Nephron (organoid): ENCODE results near the gene TTBK1.

Experiments used
- H3K27ac Mint-ChIP-seq, 3 experiments: 2 replicates each; pipeline ENCODE4 v1.8.0; 2020; ENCODE audit warnings: mixed read lengths in 3 of 3, mild to moderate bottlenecking in 2 of 3, moderate library complexity in 1 of 3
- H3K27me3 Mint-ChIP-seq: 2 replicates; pipeline ENCODE4 v1.8.0; 2021; ENCODE audit warnings: low read depth, mild to moderate bottlenecking, moderate library complexity, mixed read lengths
- H3K36me3 Mint-ChIP-seq: 2 replicates; pipeline ENCODE4 v1.8.0; 2020; ENCODE audit warnings: low read depth, mixed read lengths
- H3K4me1 Mint-ChIP-seq: 2 replicates; pipeline ENCODE4 v1.8.0; 2020; ENCODE audit warnings: mixed read lengths
- H3K4me3 Mint-ChIP-seq, 3 experiments: 2 replicates each; pipeline ENCODE4 v1.8.0; 2020; ENCODE audit warnings: mild to moderate bottlenecking in 3 of 3, mixed read lengths in 3 of 3, moderate library complexity in 2 of 3
- H3K9me3 Mint-ChIP-seq: 2 replicates; pipeline ENCODE4 v1.8.0; 2020; ENCODE audit warnings: mixed read lengths
- TF ChIP-seq, protein P1 (sequence below), 3 experiments: fragments of 200-600 bp; sonication (generic); IDR thresholded peaks; one replicate each; pipeline ENCODE4 v1.5.0; 2021; ENCODE audit warnings: antibody characterized with exemption in 3 of 3; ENCODE audit not compliant: unreplicated experiment in 3 of 3

TTBK1 gene

DNA sequence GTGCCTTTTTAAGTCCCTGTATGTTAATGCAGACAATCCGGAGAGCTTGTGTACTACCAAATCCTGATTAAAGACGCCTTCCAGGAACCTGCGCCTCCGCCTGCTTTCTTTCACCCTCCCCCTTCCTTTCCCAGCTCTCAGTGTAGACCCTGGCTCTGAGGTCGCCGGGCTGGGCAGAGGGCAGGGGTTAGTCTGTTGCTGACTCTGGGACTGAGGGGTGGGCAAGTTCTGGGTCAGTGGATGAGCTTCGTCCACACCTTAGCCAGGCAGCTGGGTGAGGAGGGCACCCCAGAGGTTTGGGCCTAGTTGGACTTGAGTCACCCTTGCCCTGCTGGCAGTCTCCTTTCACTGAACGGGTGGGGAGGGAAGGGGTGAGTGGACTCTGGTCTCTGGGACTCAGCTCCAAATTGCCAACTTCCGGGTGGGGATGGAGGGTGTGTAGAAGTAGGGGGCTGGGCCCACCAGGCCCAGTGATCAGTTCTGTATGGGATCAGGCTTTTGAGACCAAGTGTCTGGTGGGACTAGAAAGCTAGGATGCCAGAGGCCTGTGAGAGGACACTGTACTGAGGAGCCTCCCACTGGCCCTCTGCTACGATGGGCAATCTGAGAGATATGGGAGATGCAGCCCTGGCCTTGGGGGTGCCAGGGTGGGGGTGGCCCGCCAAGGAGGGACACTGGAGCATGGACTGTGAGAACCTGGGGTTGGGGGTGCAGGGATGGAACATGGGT is 33.5 kb downstream of the TTBK1 start:
- Mint-ChIP-seq H3K36me3 (no peaks in the 10 kb centered on the region), H3K27ac (peak overlapping the region; percentile 27 to 90 (median 57)), H3K4me3 (peak overlapping the region in 1 of 3 experiments; percentile 74), H3K4me1 (peaks cover 31% of the 10 kb centered on the region), H3K9me3 (no peaks in the 10 kb centered on the region), H3K27me3 (peaks cover 59% of the 10 kb centered on the region)
- TF ChIP-seq, protein P1, sequence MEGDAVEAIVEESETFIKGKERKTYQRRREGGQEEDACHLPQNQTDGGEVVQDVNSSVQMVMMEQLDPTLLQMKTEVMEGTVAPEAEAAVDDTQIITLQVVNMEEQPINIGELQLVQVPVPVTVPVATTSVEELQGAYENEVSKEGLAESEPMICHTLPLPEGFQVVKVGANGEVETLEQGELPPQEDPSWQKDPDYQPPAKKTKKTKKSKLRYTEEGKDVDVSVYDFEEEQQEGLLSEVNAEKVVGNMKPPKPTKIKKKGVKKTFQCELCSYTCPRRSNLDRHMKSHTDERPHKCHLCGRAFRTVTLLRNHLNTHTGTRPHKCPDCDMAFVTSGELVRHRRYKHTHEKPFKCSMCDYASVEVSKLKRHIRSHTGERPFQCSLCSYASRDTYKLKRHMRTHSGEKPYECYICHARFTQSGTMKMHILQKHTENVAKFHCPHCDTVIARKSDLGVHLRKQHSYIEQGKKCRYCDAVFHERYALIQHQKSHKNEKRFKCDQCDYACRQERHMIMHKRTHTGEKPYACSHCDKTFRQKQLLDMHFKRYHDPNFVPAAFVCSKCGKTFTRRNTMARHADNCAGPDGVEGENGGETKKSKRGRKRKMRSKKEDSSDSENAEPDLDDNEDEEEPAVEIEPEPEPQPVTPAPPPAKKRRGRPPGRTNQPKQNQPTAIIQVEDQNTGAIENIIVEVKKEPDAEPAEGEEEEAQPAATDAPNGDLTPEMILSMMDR (IDR thresholded peaks at IDR 0.05; ENCODE audit: unreplicated experiment in 3 of 3), result no peak

DNA sequence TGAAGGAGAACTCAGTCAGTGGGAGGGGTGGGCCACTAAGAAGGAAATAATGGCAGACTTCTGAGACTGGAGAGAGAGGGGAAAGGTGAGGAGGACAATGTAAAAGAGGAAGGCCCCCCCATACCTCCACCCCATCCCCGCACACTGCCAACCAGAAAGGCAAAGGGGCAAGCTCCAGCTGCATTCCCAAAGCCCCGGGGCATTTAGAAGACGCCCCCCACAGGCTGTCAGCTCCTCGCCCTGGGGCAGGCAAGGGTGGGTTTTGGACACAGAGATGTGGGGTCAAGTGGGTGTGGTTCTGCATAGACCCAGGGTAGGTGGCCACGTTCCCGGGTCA is 34.0 kb downstream of the TTBK1 start:
- peaks cover 64% of the 10 kb centered on the region for H3K27me3 Mint-ChIP-seq
- peak overlapping the region in 2 of 3 experiments; percentile 60 to 90 for H3K27ac Mint-ChIP-seq
- TF ChIP-seq, protein P1 (IDR thresholded peaks at IDR 0.05; ENCODE audit: unreplicated experiment in 3 of 3), result no peak
- no peaks in the 10 kb centered on the region for H3K36me3 Mint-ChIP-seq
- H3K4me1 Mint-ChIP-seq, result peaks cover 31% of the 10 kb centered on the region
- H3K4me3 Mint-ChIP-seq, result peak overlapping the region in 1 of 3 experiments; percentile 74
- no peaks in the 10 kb centered on the region for H3K9me3 Mint-ChIP-seq

DNA sequence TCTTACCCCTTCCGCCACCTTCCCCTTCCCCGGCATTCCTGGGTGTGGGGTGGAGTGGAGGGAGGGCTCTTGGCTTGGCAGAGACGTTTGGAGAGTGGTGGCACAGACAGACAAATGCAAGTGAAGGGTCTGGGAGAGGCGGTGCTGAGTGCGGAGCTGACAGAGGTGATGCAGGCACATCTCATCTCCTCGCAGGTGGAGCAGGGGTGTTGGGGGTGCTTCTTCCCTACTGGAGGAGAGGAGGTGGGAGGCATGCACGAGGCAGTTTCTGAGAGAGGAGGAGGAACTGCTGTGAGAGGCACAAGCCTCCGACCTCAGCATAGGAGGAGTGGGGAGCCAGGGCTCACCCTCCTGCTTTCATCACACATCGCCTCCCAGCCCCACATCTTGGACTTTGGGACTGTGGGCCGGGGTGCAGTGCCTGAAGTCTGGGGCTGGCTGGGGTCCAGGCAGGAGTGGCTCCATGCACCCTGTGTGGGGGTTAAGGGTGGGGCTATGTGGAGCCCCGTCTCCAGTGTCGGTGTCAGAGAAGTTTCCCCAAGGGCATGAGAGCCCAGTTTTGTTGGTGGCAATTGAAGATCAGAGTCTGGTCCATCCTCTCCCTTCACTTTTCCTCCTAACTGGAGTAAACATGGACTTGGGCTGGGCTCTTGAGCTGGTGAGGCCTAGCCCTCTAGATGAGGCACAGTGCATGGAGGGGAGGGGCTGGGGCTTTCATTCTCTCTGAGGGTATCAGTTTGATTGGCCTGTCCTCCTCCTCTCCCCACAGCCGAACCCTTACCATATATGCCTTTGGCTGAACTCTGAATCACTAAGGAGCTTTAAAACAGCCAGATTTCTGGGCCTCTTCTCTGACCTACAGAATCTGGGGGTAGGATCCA is 34.6 kb downstream of the TTBK1 start:
- TF ChIP-seq, protein P1 (IDR thresholded peaks at IDR 0.05; ENCODE audit: unreplicated experiment in 3 of 3), result no peak
- Mint-ChIP-seq H3K27me3 (peaks cover 64% of the 10 kb centered on the region), H3K36me3 (no peaks in the 10 kb centered on the region), H3K27ac (peak overlapping the region; percentile 59 to 76 (median 60)), H3K9me3 (no peaks in the 10 kb centered on the region), H3K4me1 (peaks cover 28% of the 10 kb centered on the region), H3K4me3 (peak overlapping the region in 2 of 3 experiments; percentile 12 to 41)

DNA sequence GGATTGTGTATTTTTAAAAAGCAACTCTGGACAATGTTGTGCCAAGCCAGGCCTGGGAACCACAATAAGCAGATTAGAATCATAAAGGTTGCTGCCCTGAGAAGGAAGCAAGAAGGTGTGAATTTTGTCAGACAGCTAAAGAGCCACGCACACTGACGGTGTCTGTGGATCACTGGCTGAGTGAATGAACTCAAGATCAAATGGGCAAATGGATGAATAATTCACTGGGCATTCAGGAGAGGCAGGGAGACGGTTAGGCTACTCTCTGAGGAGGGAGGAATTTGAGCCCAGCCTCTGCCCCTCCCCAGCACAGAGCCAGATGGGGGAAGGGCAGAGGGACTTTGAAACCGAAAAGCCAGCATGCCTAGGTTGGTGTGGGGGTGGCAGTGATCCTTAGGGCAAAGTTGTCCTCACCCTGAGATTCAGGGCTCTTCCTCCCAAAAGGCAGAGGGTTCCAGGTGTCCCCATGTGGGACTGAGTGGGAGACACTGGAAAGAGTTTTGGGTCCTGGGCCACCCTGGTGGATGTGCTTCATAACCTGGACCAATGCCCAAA is 35.3 kb downstream of the TTBK1 start:
- H3K4me1 Mint-ChIP-seq, result peaks cover 23% of the 10 kb centered on the region
- no peaks in the 10 kb centered on the region for H3K9me3 Mint-ChIP-seq
- H3K36me3 Mint-ChIP-seq, result no peaks in the 10 kb centered on the region
- TF ChIP-seq, protein P1 (IDR thresholded peaks at IDR 0.05; ENCODE audit: unreplicated experiment in 3 of 3), result no peak
- peaks cover 57% of the 10 kb centered on the region for H3K27me3 Mint-ChIP-seq
- H3K27ac Mint-ChIP-seq, result peak overlapping the region; percentile 59 to 76 (median 60)
- H3K4me3 Mint-ChIP-seq, result no peak overlapping the region

DNA sequence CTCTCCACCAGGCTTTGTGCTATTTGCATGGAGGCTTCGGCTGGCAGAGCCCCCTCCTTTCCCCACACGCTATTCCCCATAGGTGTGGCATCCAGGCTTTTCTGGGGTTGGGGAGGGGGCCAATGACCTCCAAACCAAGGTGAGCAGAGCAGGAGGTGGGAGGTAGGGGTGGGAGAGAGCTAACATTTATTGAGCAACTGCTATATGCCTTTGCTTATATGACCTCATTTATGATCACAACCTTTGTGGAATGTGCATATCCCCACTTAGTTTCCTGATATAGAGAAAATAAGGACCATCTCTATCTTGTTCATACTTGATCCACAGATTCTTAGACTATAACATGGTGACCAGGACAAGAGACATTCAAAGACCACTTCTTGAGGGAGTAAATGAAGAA is 37.0 kb downstream of the TTBK1 start:
- H3K4me1 Mint-ChIP-seq, result peaks cover 23% of the 10 kb centered on the region
- H3K27me3 Mint-ChIP-seq, result peaks cover 43% of the 10 kb centered on the region
- H3K9me3 Mint-ChIP-seq, result no peaks in the 10 kb centered on the region
- H3K36me3 Mint-ChIP-seq, result no peaks in the 10 kb centered on the region
- TF ChIP-seq, protein P1 (IDR thresholded peaks at IDR 0.05; ENCODE audit: unreplicated experiment in 3 of 3), result no peak
- H3K27ac Mint-ChIP-seq, result peak overlapping the region in 1 of 3 experiments; percentile 1
- no peak overlapping the region for H3K4me3 Mint-ChIP-seq
